Activated T-cell treated with anti-CD3 and anti-CD28 coated beads, Interleukin-2, amount 50 U/mL, for 72 hours (primary cell): ENCODE results near the gene CIT. TPM values are rescaled to one million over a fixed set of nuclear protein-coding genes. Genes with fewer than 3 reads are reported as not detected.

Experiments
- ATAC-seq, 2 donors: fragments of 150-1000 bp; cut with Tn5 transposase; replicated peaks in 1 of 2; 2 replicates each; pipeline ENCODE4 v1.10.0; 2021; ENCODE audit warnings: moderate library complexity in 2 of 2, mild to moderate bottlenecking in 1 of 2
- DNase-seq, 2 donors: peaks; one replicate each; pipeline ENCODE4 v3.0.0; 2021 to 2022; ENCODE audit warnings: mixed read lengths in 1 of 2
- H3K27ac Mint-ChIP-seq: one replicate; pipeline ENCODE4 v1.8.0; 2022; ENCODE audit warnings: mild to moderate bottlenecking, moderate library complexity, mixed read lengths
- H3K27me3 Mint-ChIP-seq: one replicate; pipeline ENCODE4 v1.8.0; 2022; ENCODE audit warnings: low read depth, mixed read lengths
- H3K36me3 Mint-ChIP-seq, 2 donors: one replicate each; pipeline ENCODE4 v1.8.0; 2022; ENCODE audit warnings: mixed read lengths in 2 of 2, mild to moderate bottlenecking in 1 of 2; ENCODE audit not compliant: insufficient read depth in 2 of 2
- H3K4me1 Mint-ChIP-seq: one replicate; pipeline ENCODE4 v1.8.0; 2022; ENCODE audit warnings: low read depth, mixed read lengths
- H3K4me3 Mint-ChIP-seq, 2 donors: one replicate each; pipeline ENCODE4 v1.8.0; 2022; ENCODE audit warnings: mild to moderate bottlenecking in 2 of 2, mixed read lengths in 2 of 2, moderate library complexity in 2 of 2
- H3K9me3 Mint-ChIP-seq, 2 donors: one replicate each; pipeline ENCODE4 v1.8.0; 2022; ENCODE audit warnings: mixed read lengths in 2 of 2
- total RNA-seq, 2 donors: library from RNA; stranded (reverse); gene quantifications; one replicate each; pipeline ENCODE4 v1.2.3, GENCODE V29; 2022

CIT gene
- total RNA-seq, 2 donors from 2014 or later, result 44.6 to 52.1 TPM

- DNase-seq (no peak), ATAC-seq (no peak)
- peaks cover 4 to 16% of the 10 kb centered on the region in 2 donors for H3K36me3 Mint-ChIP-seq
These were observed 96.2 kb downstream of the CIT start for GRCh38 chr12:119780786-119781434.

GRCh38 chr12:119775246-119775895, 101.7 kb downstream of the CIT start:
- peaks cover 8 to 18% of the 10 kb centered on the region in 2 donors for H3K36me3 Mint-ChIP-seq
- H3K4me3 Mint-ChIP-seq, result no peak overlapping the region
- no peaks in the 10 kb centered on the region for H3K4me1 Mint-ChIP-seq
- DNase-seq (no peak), ATAC-seq (no peak)
- H3K27me3 Mint-ChIP-seq, result no peaks in the 10 kb centered on the region
- no peak overlapping the region for H3K27ac Mint-ChIP-seq
- no peaks in the 10 kb centered on the region for H3K9me3 Mint-ChIP-seq

More at GRCh38 chr12:119780786-119781434, 96.2 kb downstream of the CIT start:
- Mint-ChIP-seq H3K4me1 (peaks cover 12% of the 10 kb centered on the region), H3K4me3 (no peak overlapping the region), H3K27me3 (no peaks in the 10 kb centered on the region), H3K9me3 (peaks cover 0 to 1% of the 10 kb centered on the region in 2 donors), H3K27ac (no peak overlapping the region)

DNA sequence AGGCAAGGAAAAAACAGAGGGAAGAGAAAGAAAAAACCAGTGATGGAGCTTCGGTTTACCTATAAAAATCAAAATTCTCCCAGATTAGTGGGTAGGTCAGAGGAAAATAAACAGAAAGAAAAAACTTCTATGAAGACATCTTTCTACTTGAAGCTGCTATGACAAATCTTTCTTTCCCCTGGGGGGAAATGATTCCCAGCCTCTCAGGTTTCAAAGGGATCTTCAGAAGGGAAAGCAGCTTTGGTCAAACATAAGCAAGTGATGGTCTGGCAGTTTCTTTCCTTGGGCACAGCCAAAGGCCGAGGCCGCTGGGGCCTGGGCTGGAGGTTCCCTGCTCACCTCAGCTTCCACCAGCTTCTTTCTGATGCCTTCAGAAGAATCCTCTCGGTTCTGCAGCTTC, 104.7 kb downstream of the CIT start:
- Mint-ChIP-seq H3K36me3 (peaks cover 8 to 18% of the 10 kb centered on the region in 2 donors), H3K4me3 (no peak overlapping the region), H3K27me3 (no peaks in the 10 kb centered on the region), H3K27ac (no peak overlapping the region), H3K4me1 (no peaks in the 10 kb centered on the region), H3K9me3 (no peaks in the 10 kb centered on the region)
- no peak for ATAC-seq
- no peak for DNase-seq

GRCh38 chr12:119770146-119770545, 107.0 kb downstream of the CIT start:
- Mint-ChIP-seq H3K4me1 (no peaks in the 10 kb centered on the region), H3K4me3 (no peak overlapping the region), H3K9me3 (no peaks in the 10 kb centered on the region), H3K36me3 (peaks cover 10 to 15% of the 10 kb centered on the region in 2 donors), H3K27ac (no peak overlapping the region), H3K27me3 (no peaks in the 10 kb centered on the region)
- DNase-seq, result no peak
- no peak for ATAC-seq

DNA sequence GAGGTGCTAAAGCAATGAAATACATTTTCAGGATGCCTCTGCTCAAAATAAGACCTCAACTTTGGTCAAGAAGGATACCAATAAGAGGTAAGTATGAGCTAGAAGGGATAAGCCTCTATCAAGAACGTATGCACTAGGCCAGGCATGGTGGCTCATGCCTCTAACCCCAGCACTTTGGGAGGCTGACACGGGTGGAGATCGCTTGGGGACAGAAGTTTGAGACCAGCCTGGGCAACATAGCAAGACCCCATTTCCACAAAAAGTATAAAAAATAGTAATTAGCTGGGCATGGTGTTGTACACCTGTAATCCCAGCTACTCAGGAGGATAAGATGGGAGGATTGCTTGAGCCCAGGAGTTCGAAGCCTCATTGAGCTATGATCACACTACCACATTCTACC, 114.5 kb downstream of the CIT start:
- H3K4me1 Mint-ChIP-seq, result no peaks in the 10 kb centered on the region
- H3K36me3 Mint-ChIP-seq, result peaks cover 13 to 31% of the 10 kb centered on the region in 2 donors
- H3K4me3 Mint-ChIP-seq, result no peak overlapping the region
- no peaks in the 10 kb centered on the region for H3K27me3 Mint-ChIP-seq
- no peak for DNase-seq
- no peak for ATAC-seq
- H3K27ac Mint-ChIP-seq, result no peak overlapping the region
- H3K9me3 Mint-ChIP-seq, result no peaks in the 10 kb centered on the region

- Mint-ChIP-seq H3K27me3 (no peaks in the 10 kb centered on the region), H3K27ac (no peak overlapping the region), H3K4me3 (no peak overlapping the region), H3K36me3 (peaks cover 12 to 23% of the 10 kb centered on the region in 2 donors), H3K9me3 (no peaks in the 10 kb centered on the region), H3K4me1 (no peaks in the 10 kb centered on the region)
- DNase-seq (no peak), ATAC-seq (no peak)
These were observed 118.4 kb downstream of the CIT start for GRCh38 chr12:119758722-119759121.

GRCh38 chr12:119758234-119758633, 118.9 kb downstream of the CIT start:
- no peak overlapping the region for H3K4me3 Mint-ChIP-seq
- peaks cover 9 to 18% of the 10 kb centered on the region in 2 donors for H3K36me3 Mint-ChIP-seq
- no peaks in the 10 kb centered on the region for H3K4me1 Mint-ChIP-seq
- ATAC-seq (no peak), DNase-seq (no peak)
- no peak overlapping the region for H3K27ac Mint-ChIP-seq
- H3K9me3 Mint-ChIP-seq, result no peaks in the 10 kb centered on the region
- H3K27me3 Mint-ChIP-seq, result no peaks in the 10 kb centered on the region

GRCh38 chr12:119751961-119752360, 125.2 kb downstream of the CIT start:
- Mint-ChIP-seq H3K4me3 (no peak overlapping the region), H3K36me3 (peaks cover 3 to 15% of the 10 kb centered on the region in 2 donors), H3K9me3 (no peaks in the 10 kb centered on the region), H3K27me3 (no peaks in the 10 kb centered on the region), H3K27ac (no peak overlapping the region), H3K4me1 (no peaks in the 10 kb centered on the region)
- DNase-seq (no peak), ATAC-seq (no peak)

- peaks cover 4 to 8% of the 10 kb centered on the region in 2 donors for H3K9me3 Mint-ChIP-seq
- no peak overlapping the region for H3K27ac Mint-ChIP-seq
- no peaks in the 10 kb centered on the region for H3K4me1 Mint-ChIP-seq
- H3K4me3 Mint-ChIP-seq, result no peak overlapping the region
- ATAC-seq, result no peak
- H3K27me3 Mint-ChIP-seq, result no peaks in the 10 kb centered on the region
- peaks cover 12 to 33% of the 10 kb centered on the region in 2 donors for H3K36me3 Mint-ChIP-seq
- DNase-seq, result no peak
These were observed 127.5 kb downstream of the CIT start for GRCh38 chr12:119749666-119750065.

DNA sequence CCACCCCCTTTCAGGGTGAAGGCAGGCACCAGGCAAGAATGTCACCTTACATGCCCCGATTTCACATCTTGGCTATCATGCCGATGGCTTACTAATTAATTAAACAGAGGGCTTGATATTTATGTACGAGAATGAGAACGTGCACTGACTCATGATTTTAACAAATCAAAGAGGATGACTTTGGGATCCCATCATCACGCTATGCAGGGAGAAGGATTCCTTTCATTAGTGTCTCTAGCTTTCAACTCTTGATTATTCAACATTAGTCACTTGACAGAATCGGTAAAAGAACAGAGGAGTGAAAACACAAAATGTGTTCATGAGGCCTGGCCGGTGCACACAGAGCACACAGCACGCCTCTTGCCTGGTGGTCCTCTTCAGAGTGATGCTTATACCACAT, 128.6 kb downstream of the CIT start:
- Mint-ChIP-seq H3K27me3 (no peaks in the 10 kb centered on the region), H3K9me3 (peaks cover 11 to 13% of the 10 kb centered on the region in 2 donors), H3K36me3 (peaks cover 13 to 40% of the 10 kb centered on the region in 2 donors), H3K27ac (no peak overlapping the region), H3K4me3 (no peak overlapping the region), H3K4me1 (no peaks in the 10 kb centered on the region)
- DNase-seq, result no peak
- ATAC-seq, result no peak

- ATAC-seq (no peak), DNase-seq (no peak)
- H3K9me3 Mint-ChIP-seq, result peaks cover 11 to 13% of the 10 kb centered on the region in 2 donors
- H3K27ac Mint-ChIP-seq, result no peak overlapping the region
- peaks cover 18 to 44% of the 10 kb centered on the region in 2 donors for H3K36me3 Mint-ChIP-seq
- H3K27me3 Mint-ChIP-seq, result no peaks in the 10 kb centered on the region
- H3K4me1 Mint-ChIP-seq, result no peaks in the 10 kb centered on the region
- H3K4me3 Mint-ChIP-seq, result no peak overlapping the region
These were observed 131.0 kb downstream of the CIT start for GRCh38 chr12:119746169-119746568.

DNA sequence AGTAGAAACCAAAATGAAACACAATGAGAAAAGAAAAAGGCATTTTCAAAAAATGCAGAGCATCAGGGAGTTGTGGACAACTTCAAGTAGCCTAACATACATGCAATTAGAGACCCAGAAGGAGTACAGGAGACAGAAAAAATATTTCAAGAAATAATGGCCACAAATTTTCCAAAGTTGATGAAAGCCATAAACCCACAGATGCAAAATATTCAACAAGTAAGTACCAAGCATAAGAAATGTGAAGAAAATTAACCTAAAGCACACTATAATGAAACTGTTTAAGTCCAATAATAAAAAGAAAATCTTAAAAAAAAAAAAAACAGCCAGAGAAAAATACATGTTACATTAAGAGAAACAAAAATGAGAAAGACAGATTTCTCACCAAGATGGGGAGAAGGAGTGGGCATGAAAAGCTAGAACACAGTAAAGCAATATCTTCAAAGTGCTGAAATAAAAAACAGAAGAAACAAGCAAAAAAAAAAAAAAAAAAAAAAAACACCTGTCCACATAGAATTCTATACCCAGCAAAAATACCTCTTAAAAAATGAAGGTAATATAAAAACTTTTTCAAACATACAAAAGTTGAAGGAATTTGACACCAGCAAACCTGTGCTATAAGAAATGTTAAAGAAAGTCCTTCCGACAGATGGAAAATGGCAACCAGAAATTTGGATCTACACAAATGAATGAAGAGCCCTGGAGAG, 132.1 kb downstream of the CIT start:
- Mint-ChIP-seq H3K36me3 (peaks cover 20 to 41% of the 10 kb centered on the region in 2 donors), H3K27ac (no peak overlapping the region), H3K27me3 (no peaks in the 10 kb centered on the region), H3K4me3 (no peak overlapping the region), H3K4me1 (no peaks in the 10 kb centered on the region), H3K9me3 (peaks cover 11 to 13% of the 10 kb centered on the region in 2 donors)
- DNase-seq (no peak), ATAC-seq (no peak)

DNA sequence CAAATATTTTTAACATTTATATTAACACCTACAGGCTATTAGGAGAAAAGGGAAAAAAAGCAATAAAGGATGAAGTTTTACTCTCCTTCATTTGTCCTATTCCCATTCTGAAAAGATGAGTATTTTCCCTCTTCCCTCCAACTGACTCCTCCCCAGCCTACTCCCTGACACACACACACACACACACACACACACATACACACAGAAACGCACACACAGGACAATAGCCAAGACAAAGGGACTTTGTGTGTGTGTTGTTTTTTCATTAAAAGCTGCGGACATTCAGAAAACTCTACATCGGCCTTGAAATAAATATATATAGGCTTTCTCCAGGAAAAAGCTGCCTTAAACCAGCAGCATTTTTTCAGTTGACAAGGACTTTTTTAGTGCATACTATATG, 134.4 kb downstream of the CIT start:
- no peaks in the 10 kb centered on the region for H3K4me1 Mint-ChIP-seq
- H3K27ac Mint-ChIP-seq, result no peak overlapping the region
- ATAC-seq (no peak), DNase-seq (no peak)
- peaks cover 11 to 13% of the 10 kb centered on the region in 2 donors for H3K9me3 Mint-ChIP-seq
- H3K36me3 Mint-ChIP-seq, result peaks cover 20 to 40% of the 10 kb centered on the region in 2 donors
- H3K4me3 Mint-ChIP-seq, result no peak overlapping the region
- H3K27me3 Mint-ChIP-seq, result no peaks in the 10 kb centered on the region
